IMR-90 (cell line): ENCODE measurements around the gene DOCK1. TPM values are rescaled to one million over a fixed set of nuclear protein-coding genes. Genes with fewer than 3 reads are reported as not detected.
A peak's percentile ranks its signal among the peaks of the same experiment; 100 is the strongest.

Experiments
- ATAC-seq: fragments of 200-7000 bp; cut with Tn5 transposase; 2 replicates; pipeline ENCODE4 v1.9.1; 2020; ENCODE audit warnings: low read depth, mild to moderate bottlenecking, moderate library complexity
- BruUV-seq: library from RNA; stranded (reverse); fragments of 400-500 nt; replicated peaks from 2 replicates; lab custom pipeline; 2021; lab: Mats Ljungman, UMichigan
- CTCF ChIA-PET: fragments of 300-600 bp; formaldehyde crosslinking; extraction: SDS; loops from one replicate; lab custom pipeline; 2021; ENCODE audit warnings: antibody characterized with exemption; lab: Yijun Ruan, JAX
- POLR2A ChIA-PET: fragments of 300-600 bp; sonication (Branson Sonifier 250); formaldehyde crosslinking; loops from one replicate; lab custom pipeline; 2022; ENCODE audit warnings: antibody characterized with exemption; ENCODE audit not compliant: unreplicated experiment; lab: Charles Lee
- DNase-seq: peaks from one replicate; pipeline ENCODE4 v3.0.0; 2013
- H2AFZ ChIP-seq: replicated peaks from 2 replicates; pipeline ENCODE3; 2013; ENCODE audit warnings: low read length, mild to moderate bottlenecking; ENCODE audit not compliant: poor library complexity
- H2AK5ac ChIP-seq: 2 replicates; pipeline ENCODE4 v1.6.1; 2013; ENCODE audit warnings: low read depth, low read length, inconsistent platforms
- H2AK9ac ChIP-seq: replicated peaks from 2 replicates; pipeline ENCODE3; 2013; ENCODE audit warnings: mild to moderate bottlenecking, low read depth, low read length, moderate library complexity; ENCODE audit not compliant: poor library complexity
- H2BK120ac ChIP-seq: 2 replicates; pipeline ENCODE4 v1.6.1; 2013; ENCODE audit warnings: low read depth, low read length, inconsistent platforms
- H2BK15ac ChIP-seq: 3 replicates; pipeline ENCODE4 v1.6.1; 2013; ENCODE audit warnings: low read depth, low read length, inconsistent platforms
- H2BK20ac ChIP-seq: 2 replicates; pipeline ENCODE4 v1.6.1; 2013; ENCODE audit warnings: low read depth, mild to moderate bottlenecking, inconsistent platforms, low read length, moderate library complexity
- H2BK5ac ChIP-seq: 2 replicates; pipeline ENCODE4 v1.6.1; 2013; ENCODE audit warnings: mild to moderate bottlenecking, low read depth, low read length, inconsistent platforms; ENCODE audit not compliant: poor library complexity, severe bottlenecking
- H3K14ac ChIP-seq: replicated peaks from 2 replicates; pipeline ENCODE4 v1.6.1; 2013; ENCODE audit warnings: low read depth, low read length, inconsistent platforms
- H3K18ac ChIP-seq: 2 replicates; pipeline ENCODE4 v1.6.1; 2013; ENCODE audit warnings: low read depth, low read length, control low read depth
- H3K23ac ChIP-seq: 2 replicates; pipeline ENCODE4 v1.6.1; 2013; ENCODE audit warnings: low read depth, low read length, inconsistent platforms
- H3K27ac ChIP-seq: 2 replicates; pipeline ENCODE4 v1.5.1; 2013; ENCODE audit warnings: mild to moderate bottlenecking, control low read depth, low read length; ENCODE audit not compliant: insufficient read depth
- H3K27me3 ChIP-seq: 2 replicates; pipeline ENCODE4 v1.6.1; 2013; ENCODE audit warnings: low read length; ENCODE audit not compliant: control insufficient read depth, insufficient read depth
- H3K36me3 ChIP-seq: 2 replicates; pipeline ENCODE4 v1.6.1; 2013; ENCODE audit warnings: low read length, mixed read lengths; ENCODE audit not compliant: control insufficient read depth, insufficient read depth
- H3K4ac ChIP-seq: 2 replicates; pipeline ENCODE4 v1.6.1; 2013; ENCODE audit warnings: low read depth, low read length, inconsistent platforms
- H3K4me1 ChIP-seq: 2 replicates; pipeline ENCODE4 v1.6.1; 2013; ENCODE audit warnings: low read length, mixed read lengths; ENCODE audit not compliant: control insufficient read depth, insufficient read depth
- H3K4me2 ChIP-seq: 2 replicates; pipeline ENCODE4 v1.6.1; 2013; ENCODE audit warnings: low read depth, mild to moderate bottlenecking, control low read depth, low read length, moderate library complexity
- H3K4me3 ChIP-seq: 2 replicates; pipeline ENCODE4 v1.5.1; 2013; ENCODE audit warnings: low read depth, mild to moderate bottlenecking, control low read depth, low read length, moderate library complexity; ENCODE audit not compliant: insufficient read depth
- H3K56ac ChIP-seq: 2 replicates; pipeline ENCODE4 v1.6.1; 2013; ENCODE audit warnings: low read length, inconsistent platforms; ENCODE audit not compliant: insufficient read depth; ENCODE audit errors: extremely low read depth
- H3K79me1 ChIP-seq, 2 experiments: 2 replicates each; pipeline ENCODE4 v1.6.1; 2013; ENCODE audit warnings: low read length in 2 of 2, inconsistent platforms in 1 of 2, low read depth in 1 of 2
- H3K9ac ChIP-seq: 2 replicates; pipeline ENCODE4 v1.6.1; 2013; ENCODE audit warnings: low read depth, low read length, control low read depth
- H3K9me1 ChIP-seq: 2 replicates; pipeline ENCODE4 v1.6.1; 2013; ENCODE audit warnings: low read length, inconsistent platforms; ENCODE audit not compliant: insufficient read depth
- H3K9me3 ChIP-seq: 2 replicates; pipeline ENCODE4 v1.6.1; 2013; ENCODE audit warnings: low read length; ENCODE audit not compliant: control insufficient read depth, insufficient read depth
- H4K20me1 ChIP-seq: 2 replicates; pipeline ENCODE4 v1.6.1; 2013; ENCODE audit warnings: low read length, inconsistent platforms; ENCODE audit not compliant: insufficient read depth
- H4K5ac ChIP-seq: 2 replicates; pipeline ENCODE4 v1.6.1; 2013; ENCODE audit warnings: mild to moderate bottlenecking, low read depth, low read length, control low read depth
- H4K8ac ChIP-seq, 2 experiments: 2 replicates each; pipeline ENCODE4 v1.6.1; 2013; ENCODE audit warnings: low read depth in 2 of 2, low read length in 2 of 2, control low read depth in 1 of 2, inconsistent platforms in 1 of 2
- H4K91ac ChIP-seq: 2 replicates; pipeline ENCODE4 v1.6.1; 2013; ENCODE audit warnings: low read depth, low read length, inconsistent platforms; ENCODE audit not compliant: insufficient read depth
- CHD1 ChIP-seq: IDR thresholded peaks from 2 replicates; pipeline ENCODE4 v1.6.1; 2012; ENCODE audit warnings: low read depth, low read length, improper control_type of control experiment
- MAFK ChIP-seq: IDR thresholded peaks from 2 replicates; pipeline ENCODE4 v1.6.1; 2012; ENCODE audit warnings: low read depth, low read length, improper control_type of control experiment
- dilution Hi-C: fragments of 300-500 bp; cut with HindIII; formaldehyde crosslinking; loops from one replicate; pipeline ENCODE4 v1.14.3; 2018; ENCODE audit warnings: low sequenced_read_pairs; ENCODE audit not compliant: unreplicated experiment
- in situ Hi-C: fragments of 300-500 bp; cut with MboI; formaldehyde crosslinking; loops from 3 replicates; pipeline ENCODE4 v1.14.3; 2019; ENCODE audit warnings: low sequenced_read_pairs, inconsistent platforms, mixed read lengths
- intact Hi-C: fragments of 100-400 bp; cut with micrococcal nuclease; formaldehyde crosslinking; loops from 2 replicates; pipeline ENCODE4 v1.10.0; 2022
- polyA plus RNA-seq, 3 experiments: library from polyadenylated mRNA; depleted of rRNA; stranded (reverse); fragments of >200 nt; gene quantifications; 2 replicates each; pipeline ENCODE4 v1.2.3, GENCODE V29; 2012; ENCODE audit warnings: low replicate concordance in 1 of 3
- total RNA-seq: library from RNA; depleted of rRNA; stranded (reverse); fragments of >200 nt; gene quantifications from 2 replicates; pipeline ENCODE4 v1.2.3, GENCODE V29; 2012

DOCK1 gene
- total and polyA plus RNA-seq, 2 of the 4 experiments (the other 2 are of a cell fraction): 28.2 to 71.0 TPM

DNA sequence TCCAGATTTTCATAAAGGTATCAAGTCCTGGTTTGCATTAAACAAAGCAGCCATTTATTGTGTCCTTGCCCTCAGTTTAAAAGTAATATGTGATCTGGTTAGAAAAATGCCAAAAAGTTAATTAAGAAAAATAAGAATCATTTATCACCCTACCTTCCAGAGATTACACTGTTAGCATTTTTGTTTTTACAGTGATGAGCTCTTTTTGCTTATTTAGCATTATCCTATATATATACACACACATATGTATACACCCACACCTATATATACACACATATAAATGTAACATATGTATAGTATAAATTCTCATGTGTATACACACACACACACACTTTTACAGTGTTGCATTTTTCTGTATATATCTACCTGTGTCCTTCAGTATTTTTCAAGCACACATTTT, 163.3 kb downstream of the DOCK1 start:
- no TSS peak for BruUV-seq
- H3K4ac ChIP-seq: no peak overlapping the region
- no peak overlapping the region for H4K91ac ChIP-seq
- no peak overlapping the region for H3K23ac ChIP-seq
- no peaks in the 10 kb centered on the region for H3K9me3 ChIP-seq
- H2AK9ac ChIP-seq: no peak overlapping the region
- no peak overlapping the region for H2BK5ac ChIP-seq
- no peaks in the 10 kb centered on the region for H3K4me1 ChIP-seq
- no peak overlapping the region for H3K4me2 ChIP-seq
- H3K79me1 ChIP-seq: peaks cover 4 to 7% of the 10 kb centered on the region in 2 experiments; a peak in 2 of 4 replicates
- ChIA-PET CTCF (no interaction called here), POLR2A (no interaction called here)
- no peak overlapping the region for H2AK5ac ChIP-seq
- no peak overlapping the region for H4K5ac ChIP-seq
- H2AFZ ChIP-seq: no peak overlapping the region
- H3K27ac ChIP-seq: no peak overlapping the region
- no peak overlapping the region for H2BK120ac ChIP-seq
- dilution Hi-C loops (no loop called here), intact Hi-C loops (no loop called here), in situ Hi-C loops (no loop called here)
- no peak overlapping the region for H3K4me3 ChIP-seq
- no peak overlapping the region for H3K14ac ChIP-seq
- no peak overlapping the region for H3K18ac ChIP-seq
- H3K36me3 ChIP-seq: peaks cover 54% of the 10 kb centered on the region
- ATAC-seq (no peak), DNase-seq (no peak)
- H4K20me1 ChIP-seq: no peaks in the 10 kb centered on the region
- TF ChIP-seq CHD1 (no peak), MAFK (peak; percentile 53; the same call in 1 of the 2 replicates)
- H2BK20ac ChIP-seq: no peak overlapping the region
- no peak overlapping the region for H3K56ac ChIP-seq
- no peak overlapping the region for H4K8ac ChIP-seq
- H3K9ac ChIP-seq: no peak overlapping the region
- H3K9me1 ChIP-seq: peaks cover 12% of the 10 kb centered on the region
- no peaks in the 10 kb centered on the region for H3K27me3 ChIP-seq
- no peak overlapping the region for H2BK15ac ChIP-seq
